Measurements from ENCODE around the gene EVA1B. TPM values are rescaled to one million over a fixed set of nuclear protein-coding genes. Genes with fewer than 3 reads are reported as not detected.

Gene EVA1B
- total and polyA plus RNA-seq, 2 of the 13 experiments (the other 11 are each of a cell fraction or from before 2014, with no cell fraction given): 3.9 to 6.6 TPM

- TF ChIP-seq THYN1 (CRISPR knock-in tag; IDR thresholded peaks at IDR 0.05; ENCODE audit: borderline replicate concordance, low read depth): no peak
- TF ChIP-seq FOXP4 (CRISPR knock-in tag; IDR thresholded peaks at IDR 0.05): 0 out of 2 replicates have a peak, but pooled peaks have one; percentile 11
- peak; percentile 9; the same call in 1 of the 2 replicates for TF ChIP-seq HES4 (CRISPR knock-in tag; IDR thresholded peaks at IDR 0.05; ENCODE audit: borderline replicate concordance)
- TF ChIP-seq DR1 (CRISPR knock-in tag; IDR thresholded peaks at IDR 0.05): peak; percentile 80; the same call in 1 of the 2 replicates
- peak; percentile 81 for TF ChIP-seq NFYC (CRISPR knock-in tag; IDR thresholded peaks at IDR 0.05)
- TF ChIP-seq ZKSCAN1 (IDR thresholded peaks at IDR 0.05; ENCODE audit: low read length): no peak
- TF ChIP-seq NPAS2 (CRISPR knock-in tag; IDR thresholded peaks at IDR 0.05; ENCODE audit: borderline replicate concordance): no peak
- peak; percentile 87 for TF ChIP-seq ZNF552 (CRISPR knock-in tag; IDR thresholded peaks at IDR 0.05; ENCODE audit: borderline replicate concordance)
- peak; percentile 92 for TF ChIP-seq HNRNPLL (IDR thresholded peaks at IDR 0.05; ENCODE audit: low read depth, low read length, poor library complexity, severe bottlenecking)
- TF ChIP-seq SP5 (CRISPR knock-in tag; IDR thresholded peaks at IDR 0.05; ENCODE audit: borderline replicate concordance, low read depth): peak; percentile 72; the same call in 1 of the 2 replicates
- TF ChIP-seq CHD2 (IDR thresholded peaks at IDR 0.05; ENCODE audit: low read depth, low read length): no peak
- TF ChIP-seq DMAP1 (CRISPR knock-in tag; IDR thresholded peaks at IDR 0.05): peak; percentile 67; the same call in 1 of the 2 replicates
- 0 out of 2 replicates have a peak, but pooled peaks have one; percentile 16 for TF ChIP-seq ZNF335 (CRISPR knock-in tag; IDR thresholded peaks at IDR 0.05)
- no peak for TF ChIP-seq SMYD3 (CRISPR knock-in tag; IDR thresholded peaks at IDR 0.05)
- TF ChIP-seq MEF2D (CRISPR knock-in tag; IDR thresholded peaks at IDR 0.05): 0 out of 2 replicates have a peak, but pooled peaks have one; percentile 14
- TF ChIP-seq ZMYM3 (CRISPR knock-in tag; IDR thresholded peaks at IDR 0.05): 0 out of 2 replicates have a peak, but pooled peaks have one; percentile 34
- TF ChIP-seq ZNF12 (CRISPR knock-in tag; IDR thresholded peaks at IDR 0.05): no peak
- TF ChIP-seq, protein P1, sequence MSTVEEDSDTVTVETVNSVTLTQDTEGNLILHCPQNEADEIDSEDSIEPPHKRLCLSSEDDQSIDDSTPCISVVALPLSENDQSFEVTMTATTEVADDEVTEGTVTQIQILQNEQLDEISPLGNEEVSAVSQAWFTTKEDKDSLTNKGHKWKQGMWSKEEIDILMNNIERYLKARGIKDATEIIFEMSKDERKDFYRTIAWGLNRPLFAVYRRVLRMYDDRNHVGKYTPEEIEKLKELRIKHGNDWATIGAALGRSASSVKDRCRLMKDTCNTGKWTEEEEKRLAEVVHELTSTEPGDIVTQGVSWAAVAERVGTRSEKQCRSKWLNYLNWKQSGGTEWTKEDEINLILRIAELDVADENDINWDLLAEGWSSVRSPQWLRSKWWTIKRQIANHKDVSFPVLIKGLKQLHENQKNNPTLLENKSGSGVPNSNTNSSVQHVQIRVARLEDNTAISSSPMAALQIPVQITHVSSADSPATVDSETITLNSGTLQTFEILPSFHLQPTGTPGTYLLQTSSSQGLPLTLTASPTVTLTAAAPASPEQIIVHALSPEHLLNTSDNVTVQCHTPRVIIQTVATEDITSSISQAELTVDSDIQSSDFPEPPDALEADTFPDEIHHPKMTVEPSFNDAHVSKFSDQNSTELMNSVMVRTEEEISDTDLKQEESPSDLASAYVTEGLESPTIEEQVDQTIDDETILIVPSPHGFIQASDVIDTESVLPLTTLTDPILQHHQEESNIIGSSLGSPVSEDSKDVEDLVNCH (CRISPR knock-in tag; IDR thresholded peaks at IDR 0.05): 0 out of 2 replicates have a peak, but pooled peaks have one; percentile 14
- no peak for TF ChIP-seq ZBTB7A (CRISPR knock-in tag; IDR thresholded peaks at IDR 0.05)
- TF ChIP-seq ZBTB38 (CRISPR knock-in tag; IDR thresholded peaks at IDR 0.05): peak; percentile 32; the same call in 1 of the 2 replicates
- no peak for TF ChIP-seq ZNF530 (CRISPR knock-in tag; IDR thresholded peaks at IDR 0.05; ENCODE audit: low read depth)
- TF ChIP-seq SOX13 (IDR thresholded peaks at IDR 0.05): peak; percentile 51; the same call in 1 of the 2 replicates
- TF ChIP-seq SOX13 (CRISPR knock-in tag; conservative IDR thresholded peaks at IDR 0.05 in 1 of 2, IDR thresholded peaks at IDR 0.05 in 1 of 2): no peak
- TF ChIP-seq, protein P2, sequence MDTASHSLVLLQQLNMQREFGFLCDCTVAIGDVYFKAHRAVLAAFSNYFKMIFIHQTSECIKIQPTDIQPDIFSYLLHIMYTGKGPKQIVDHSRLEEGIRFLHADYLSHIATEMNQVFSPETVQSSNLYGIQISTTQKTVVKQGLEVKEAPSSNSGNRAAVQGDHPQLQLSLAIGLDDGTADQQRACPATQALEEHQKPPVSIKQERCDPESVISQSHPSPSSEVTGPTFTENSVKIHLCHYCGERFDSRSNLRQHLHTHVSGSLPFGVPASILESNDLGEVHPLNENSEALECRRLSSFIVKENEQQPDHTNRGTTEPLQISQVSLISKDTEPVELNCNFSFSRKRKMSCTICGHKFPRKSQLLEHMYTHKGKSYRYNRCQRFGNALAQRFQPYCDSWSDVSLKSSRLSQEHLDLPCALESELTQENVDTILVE (CRISPR knock-in tag; IDR thresholded peaks at IDR 0.05): no peak
Measured at GRCh38 chr1:36306902-36307456, 16.5 kb downstream of the EVA1B start (continued).
